C4-2B (cell line): Measurements from ENCODE around the gene MARS1.
A peak's percentile ranks its signal among the peaks of the same experiment; 100 is the strongest.
"Not testable (repeated sequence)": the region's sequence is repeated elsewhere in the genome, so short reads cannot be mapped to it uniquely, and the experiment has no call there.

Source experiments
- H3K27ac ChIP-seq: fragments of 450-650 bp; 2 replicates; pipeline ENCODE4 v1.5.1; 2017
- ZFX ChIP-seq: fragments of 450-650 bp; IDR thresholded peaks from 2 replicates; pipeline ENCODE4 v1.6.1; 2017
- TF ChIP-seq, protein P1 (sequence below): fragments of 450-650 bp; conservative IDR thresholded peaks from 2 replicates; pipeline ENCODE4 v1.5.1; 2017; ENCODE audit warnings: mild to moderate bottlenecking

MARS1 gene

DNA sequence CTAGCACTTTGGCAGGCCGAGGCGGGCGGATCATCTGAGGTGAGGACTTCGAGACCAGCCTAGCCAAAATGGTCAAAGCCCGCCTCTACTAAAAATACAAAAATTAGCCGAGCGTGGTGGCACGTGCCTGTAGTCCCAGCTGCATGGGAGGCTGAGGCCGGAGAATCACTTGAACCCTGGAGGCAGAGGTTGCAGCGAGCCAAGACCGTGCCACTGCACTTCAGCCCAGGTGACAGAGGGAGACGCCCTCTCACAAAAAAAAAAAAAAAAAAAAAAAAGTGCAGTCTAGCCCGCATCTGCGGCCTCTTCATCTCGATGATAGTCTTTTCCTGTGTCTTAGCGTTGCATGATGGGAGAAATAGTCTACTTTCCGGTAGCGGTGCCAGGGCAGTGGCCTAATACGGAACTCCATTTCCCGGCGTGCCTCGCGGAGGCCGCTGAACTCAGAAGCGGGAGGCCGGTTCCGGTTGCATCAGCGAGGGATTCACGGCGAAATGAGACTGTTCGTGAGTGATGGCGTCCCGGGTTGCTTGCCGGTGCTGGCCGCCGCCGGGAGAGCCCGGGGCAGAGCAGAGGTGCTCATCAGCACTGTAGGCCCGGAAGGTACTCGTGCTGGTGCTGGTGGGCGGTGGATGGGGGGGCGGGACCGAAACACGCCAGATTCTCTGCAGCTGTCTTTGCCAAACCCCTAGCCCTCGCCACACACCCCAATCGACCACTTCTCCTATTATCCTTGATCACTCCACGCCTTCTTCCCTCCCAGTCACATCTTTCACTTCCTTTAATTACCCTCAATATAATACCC is at the start of gene MARS1:
MARS1 (plus strand) TSS at position 472 of the 805 bp plus-strand sequence; CDS start at position 495, 23 bp downstream.
- TF ChIP-seq ZFX: no peak
- TF ChIP-seq, protein P1, sequence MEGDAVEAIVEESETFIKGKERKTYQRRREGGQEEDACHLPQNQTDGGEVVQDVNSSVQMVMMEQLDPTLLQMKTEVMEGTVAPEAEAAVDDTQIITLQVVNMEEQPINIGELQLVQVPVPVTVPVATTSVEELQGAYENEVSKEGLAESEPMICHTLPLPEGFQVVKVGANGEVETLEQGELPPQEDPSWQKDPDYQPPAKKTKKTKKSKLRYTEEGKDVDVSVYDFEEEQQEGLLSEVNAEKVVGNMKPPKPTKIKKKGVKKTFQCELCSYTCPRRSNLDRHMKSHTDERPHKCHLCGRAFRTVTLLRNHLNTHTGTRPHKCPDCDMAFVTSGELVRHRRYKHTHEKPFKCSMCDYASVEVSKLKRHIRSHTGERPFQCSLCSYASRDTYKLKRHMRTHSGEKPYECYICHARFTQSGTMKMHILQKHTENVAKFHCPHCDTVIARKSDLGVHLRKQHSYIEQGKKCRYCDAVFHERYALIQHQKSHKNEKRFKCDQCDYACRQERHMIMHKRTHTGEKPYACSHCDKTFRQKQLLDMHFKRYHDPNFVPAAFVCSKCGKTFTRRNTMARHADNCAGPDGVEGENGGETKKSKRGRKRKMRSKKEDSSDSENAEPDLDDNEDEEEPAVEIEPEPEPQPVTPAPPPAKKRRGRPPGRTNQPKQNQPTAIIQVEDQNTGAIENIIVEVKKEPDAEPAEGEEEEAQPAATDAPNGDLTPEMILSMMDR: peak; percentile 60
- peak within 1 kb of the TSS; percentile 88 for H3K27ac ChIP-seq

DNA sequence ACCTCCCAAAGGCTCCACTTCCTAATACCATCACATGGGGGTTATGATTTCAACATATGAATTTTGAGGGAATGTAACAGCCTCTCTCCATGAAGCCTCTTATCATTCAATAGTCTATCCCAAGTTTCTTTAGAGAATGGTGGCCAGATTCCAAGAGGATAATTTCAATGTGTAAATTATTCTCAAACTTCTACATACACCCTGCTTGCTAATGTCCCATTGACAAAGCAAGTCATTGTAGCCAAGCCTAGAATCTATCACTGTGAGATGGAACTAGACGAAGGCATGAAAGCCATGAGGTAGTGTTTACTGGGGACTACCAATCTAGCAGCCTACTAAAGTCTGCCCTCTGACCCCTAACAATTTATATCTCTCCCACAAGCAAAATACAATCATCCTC is 49.5 kb upstream of the MARS1 start:
- no peak overlapping the region for H3K27ac ChIP-seq
- no peak for TF ChIP-seq ZFX
- TF ChIP-seq, protein P1: no peak

DNA sequence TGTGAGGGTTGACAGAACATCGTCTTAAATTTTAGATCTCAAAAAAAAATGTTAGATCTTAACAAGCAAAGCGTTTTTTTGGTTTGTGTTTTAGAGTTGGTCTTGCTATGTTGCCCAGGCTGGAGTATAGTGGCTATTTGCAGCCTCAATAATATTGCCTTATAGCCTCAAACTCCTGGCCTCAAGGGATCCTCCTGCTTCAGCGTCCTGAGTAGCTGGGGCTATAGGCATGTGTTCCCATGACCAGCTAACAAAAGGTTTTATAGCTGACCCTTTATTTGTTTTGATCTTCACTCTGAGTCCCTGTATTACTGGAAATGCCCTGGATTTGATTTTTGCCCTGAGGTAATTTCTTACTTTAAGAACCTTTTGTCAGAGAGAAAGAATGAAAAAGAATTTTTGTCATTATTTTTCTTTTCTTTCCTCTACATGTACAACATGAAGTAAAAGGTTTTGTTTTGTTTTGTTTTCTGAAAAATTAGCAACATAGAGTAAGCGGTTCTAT is 48.1 kb upstream of the MARS1 start:
- TF ChIP-seq ZFX: no peak
- H3K27ac ChIP-seq: no peak overlapping the region

DNA sequence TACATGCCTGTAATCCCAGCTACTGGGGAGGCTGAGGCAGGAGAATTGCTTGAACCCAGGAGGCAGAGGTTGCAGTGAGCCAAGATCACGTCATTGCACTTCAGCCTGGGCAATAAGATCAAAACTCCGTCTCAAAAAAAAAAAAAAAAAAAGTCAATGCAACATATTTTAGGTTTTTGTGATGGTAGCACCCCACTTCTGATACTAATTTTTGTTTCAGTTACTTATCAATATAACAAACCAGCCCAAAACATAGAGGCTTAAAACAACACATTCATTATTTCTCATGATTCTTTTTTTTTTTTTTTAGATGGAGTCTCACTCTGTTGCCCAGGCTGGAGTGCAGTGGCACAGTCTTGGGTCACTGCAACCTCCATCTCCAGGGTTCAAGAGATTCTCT is 46.5 kb upstream of the MARS1 start:
- H3K27ac ChIP-seq: not testable (repeated sequence)

DNA sequence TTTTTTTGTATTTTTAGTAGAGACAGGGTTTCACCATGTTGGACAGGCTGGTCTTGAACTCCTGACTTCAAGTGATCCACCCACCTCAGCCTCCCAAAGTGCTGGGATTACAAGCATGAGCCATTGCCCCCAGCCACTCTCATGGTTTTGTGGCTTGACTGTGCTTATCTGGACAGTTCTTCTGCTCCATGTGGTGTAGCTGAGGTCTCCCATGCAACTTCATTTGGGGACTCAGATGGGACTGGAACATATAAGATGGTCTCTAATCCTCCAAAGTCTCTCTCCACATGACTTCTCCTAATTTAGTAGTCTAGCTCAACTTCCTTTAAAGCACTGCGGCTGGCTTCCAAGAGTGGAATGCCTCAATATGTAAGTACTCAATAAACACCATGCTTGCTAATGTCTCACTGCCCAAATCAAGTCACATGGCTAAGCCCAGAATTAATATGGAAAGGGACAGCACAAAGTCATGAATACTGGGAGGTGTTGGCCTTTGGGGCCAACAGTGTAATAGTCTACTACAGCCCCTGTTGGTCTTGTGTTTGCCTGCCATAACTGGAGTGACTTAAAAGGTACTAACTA is 45.9 kb upstream of the MARS1 start:
- H3K27ac ChIP-seq: no peak overlapping the region

DNA sequence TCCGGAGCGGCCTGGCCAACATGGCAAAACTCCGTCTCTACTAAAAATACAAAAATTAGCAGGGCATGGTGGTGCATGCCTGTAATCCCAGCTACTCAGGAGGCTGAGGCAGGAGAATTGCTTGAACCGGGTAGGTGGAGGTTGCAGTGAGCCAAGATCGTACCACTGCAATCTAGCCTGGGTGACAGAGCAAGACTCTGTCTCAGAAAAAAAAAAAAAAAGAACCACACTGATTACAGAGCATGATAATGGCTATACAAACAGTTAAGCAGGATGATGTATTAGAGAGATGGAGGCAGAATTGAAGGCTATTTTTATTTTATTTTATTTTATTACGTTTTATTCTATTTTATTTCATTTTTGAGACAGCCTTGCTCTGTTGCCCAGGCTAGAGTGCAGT is 43.5 kb upstream of the MARS1 start:
- H3K27ac ChIP-seq: not testable (repeated sequence)

More for the DNA sequence above, 45.9 kb upstream of the MARS1 start:
- TF ChIP-seq, protein P1: no peak
- no peak for TF ChIP-seq ZFX

DNA sequence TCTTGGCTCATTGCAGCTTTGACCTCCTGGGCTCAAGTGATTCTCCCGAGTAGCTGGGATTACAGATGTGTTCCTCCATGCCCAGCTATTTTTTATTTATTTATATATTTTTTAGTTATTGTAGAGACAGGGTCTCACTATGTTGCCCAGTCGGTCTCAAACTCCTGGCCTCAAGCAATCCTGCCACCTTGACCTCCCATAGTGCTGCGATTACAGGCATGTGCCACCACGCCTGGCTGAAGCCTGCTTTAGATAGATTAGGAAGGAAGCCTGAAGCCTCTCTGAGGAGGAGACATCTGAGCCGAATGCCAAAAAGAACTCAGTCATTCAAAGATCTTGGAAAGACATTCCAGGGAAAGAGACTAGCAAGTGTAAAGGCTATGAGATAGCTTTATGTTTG is 43.1 kb upstream of the MARS1 start:
- H3K27ac ChIP-seq: no peak overlapping the region
- TF ChIP-seq, protein P1: no peak
- no peak for TF ChIP-seq ZFX

DNA sequence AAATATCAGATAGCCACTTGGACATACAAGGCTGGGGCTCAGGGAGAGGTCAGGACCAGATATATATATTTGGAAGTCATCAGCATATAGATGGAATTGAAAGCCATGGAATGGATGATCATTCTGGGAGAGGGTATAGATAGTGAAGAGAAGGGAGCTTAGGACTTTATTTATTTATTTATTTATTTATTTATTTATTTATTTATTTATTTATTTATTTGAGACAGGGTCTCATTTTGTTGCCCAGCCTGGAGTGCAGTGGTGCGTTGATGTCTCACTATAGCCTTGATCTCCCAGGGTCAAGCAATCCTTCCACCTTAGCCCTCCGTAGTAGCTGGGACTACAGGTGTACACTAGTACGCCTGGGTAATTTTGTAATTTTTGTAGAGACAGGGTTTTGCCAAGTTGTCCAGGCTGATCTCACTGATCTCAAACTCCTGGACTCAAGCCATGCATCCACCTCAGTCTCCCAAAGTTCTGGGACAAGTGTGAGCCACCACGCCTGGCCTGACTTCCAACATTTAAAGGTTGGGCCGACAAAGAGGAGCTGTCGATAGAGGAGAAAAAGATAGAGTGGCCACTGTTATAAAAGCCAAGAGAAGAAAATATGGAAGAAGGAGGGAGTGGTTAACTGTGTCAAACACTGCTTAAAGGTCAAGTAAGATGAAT is 41.4 kb upstream of the MARS1 start:
- no peak overlapping the region for H3K27ac ChIP-seq
- no peak for TF ChIP-seq ZFX
- TF ChIP-seq, protein P1: no peak
